ENCODE measurements around the gene HYAL3. TPM values are rescaled to one million over a fixed set of nuclear protein-coding genes. Genes with fewer than 3 reads are reported as not detected.
A peak's percentile ranks its signal among the peaks of the same experiment; 100 is the strongest.

The HYAL3 gene
- total RNA-seq (10 to 100 TPM in 1 of 5 experiments, 1 to 10 TPM in 4; 3.4 to 10.7 (median 4.2) TPM), polyA plus RNA-seq (1 to 10 TPM; 2.3 to 3.3 TPM), total RNA-seq (2.7 reads per million, percentile 14 among the genes with 10 or more reads in this experiment)

- intact Hi-C loops (cut with micrococcal nuclease): loop anchor here (1.0 to 10.0 kb wide), 26 partner anchors 8 to 1824 kb away; partner anchors contain the start of genes CYB561D2 (in 2 of the 2), HEMK1 (in 2 of the 2), NPRL2 (in 2 of the 2) and TUSC2 (in 2 of the 2)
- Mint-ChIP-seq H3K9me3 (no peaks in the 10 kb centered on the region), H3K4me1 (peaks cover 12 to 36% (median 22%) of the 10 kb centered on the region in 7 donors), H3K27ac (peak within 1 kb of the TSS; percentile 90 to 100 (median 99)), H3K4me3 (peak within 1 kb of the TSS; percentile 84 to 99 (median 97)), H3K36me3 (peaks cover 0 to 1% (median 0%) of the 10 kb centered on the region in 5 donors), H3K27me3 (no peaks in the 10 kb centered on the region)
- peaks cover 0 to 7% (median 0%) of the 10 kb centered on the region in 3 experiments for H3K36me3 ChIP-seq (ENCODE audit: control insufficient read depth in 2 of 3, insufficient read depth in 3 of 3, low read length in 3 of 3)
- ATAC-seq (peak; percentile 93), DNase-seq (peak; percentile 94 to 100 (median 99))
- peak within 1 kb of the TSS; percentile 97 for H3K4me3 ChIP-seq (ENCODE audit: low read length)
- peaks cover 19 to 20% of the 10 kb centered on the region in 2 donors for H3K4me1 ChIP-seq (ENCODE audit: control insufficient read depth in 2 of 2, insufficient read depth in 2 of 2, low read length in 2 of 2)
- peak within 1 kb of the TSS; percentile 86 for H3K27ac ChIP-seq (ENCODE audit: low read depth, low read length)
- CTCF ChIA-PET: interaction anchor here (0.7 to 1.7 kb wide), 9 partner anchors 21 to 215 kb away, joined by 3 to 6 read pairs (median 3); partner anchors contain the start of genes CYB561D2, HYAL2 and NPRL2
- H3K9me3 ChIP-seq (ENCODE audit: control insufficient read depth in 2 of 3, low read length in 3 of 3): no peaks in the 10 kb centered on the region
- no peaks in the 10 kb centered on the region for H3K27me3 ChIP-seq (ENCODE audit: control insufficient read depth in 2 of 2, insufficient read depth in 2 of 2, low read length in 2 of 2)
- POLR2A ChIA-PET: interaction anchor here (0.6 to 4.8 kb wide), 24 partner anchors 7 to 1275 kb away, joined by 3 to 41 read pairs (median 4); partner anchors contain the start of genes CYB561D2, GNAI2, IP6K1 and NPRL2
Measured at GRCh38 chr3:50298836-50299637, at the start of gene HYAL3, which contains the start of gene NAA80. Gene HYAL3, minus strand, starts transcription at chr3:50299405. Its CDS starts 3,803 bp downstream, at chr3:50295602. Gene NAA80, minus strand, starts transcription at chr3:50299405. Its CDS starts 1,942 bp downstream, at chr3:50297463.

- POLR2A ChIA-PET: interaction anchor here (0.7 to 34.0 kb wide), 3 partner anchors 9 to 48 kb away, joined by 5 to 656 read pairs (median 656); partner anchors contain the start of genes CYB561D2, HYAL2, HYAL3 and NAA80
- Mint-ChIP-seq H3K27me3 (no peaks in the 10 kb centered on the region), H3K27ac (peak overlapping the region; percentile 19 to 96 (median 55)), H3K36me3 (peaks cover 0 to 23% (median 3%) of the 10 kb centered on the region in 5 donors), H3K4me1 (peaks cover 18 to 71% (median 63%) of the 10 kb centered on the region in 7 donors), H3K9me3 (peaks cover 0 to under 1% (median 0%) of the 10 kb centered on the region in 11 donors), H3K4me3 (peak overlapping the region in 6 of 10 donors; percentile 23 to 99 (median 35))
- Histone ChIP-seq H3K27me3 (ENCODE audit: control insufficient read depth in 2 of 2, insufficient read depth in 2 of 2, low read length in 2 of 2) (no peaks in the 10 kb centered on the region), H3K4me1 (ENCODE audit: control insufficient read depth in 2 of 2, insufficient read depth in 2 of 2, low read length in 2 of 2) (peaks cover 34 to 38% of the 10 kb centered on the region in 2 donors), H3K27ac (ENCODE audit: low read depth, low read length) (peak overlapping the region; percentile 14), H3K4me3 (ENCODE audit: low read length) (no peak overlapping the region), H3K36me3 (ENCODE audit: control insufficient read depth in 2 of 3, insufficient read depth in 3 of 3, low read length in 3 of 3) (peaks cover 0 to 27% (median 0%) of the 10 kb centered on the region in 3 experiments), H3K9me3 (ENCODE audit: control insufficient read depth in 2 of 3, low read length in 3 of 3) (no peaks in the 10 kb centered on the region)
- intact Hi-C loops (cut with micrococcal nuclease): loop anchor here (1.0 to 2.0 kb wide), 3 partner anchors 89 to 204 kb away; no protein-coding TSS in a partner anchor
- CTCF ChIA-PET: interaction anchor here (0.6 to 4.5 kb wide), 8 partner anchors 8 to 204 kb away, joined by 3 to 21 read pairs (median 4); no protein-coding TSS in a partner anchor
- peak; percentile 50 to 72 (median 62) for DNase-seq
- ATAC-seq: peak; percentile 32
Measured at GRCh38 chr3:50347187-50347813, 48.1 kb upstream of the HYAL3 start.

GRCh38 chr3:50345586-50346234 is 46.5 kb upstream of the HYAL3 start, which contains the start of gene ZMYND10:
Gene ZMYND10, minus strand, starts transcription at chr3:50345732. Its CDS starts 153 bp downstream, at chr3:50345579.
- Mint-ChIP-seq H3K9me3 (peaks cover 0 to 2% (median 0%) of the 10 kb centered on the region in 11 donors), H3K4me3 (peak within 1 kb of the TSS; percentile 34 to 91 (median 74)), H3K36me3 (peaks cover 0 to 20% (median 3%) of the 10 kb centered on the region in 5 donors), H3K4me1 (peaks cover 18 to 69% (median 56%) of the 10 kb centered on the region in 7 donors), H3K27me3 (no peaks in the 10 kb centered on the region), H3K27ac (peak within 1 kb of the TSS in 8 of 9 donors; percentile 29 to 90 (median 52))
- intact Hi-C loops (cut with micrococcal nuclease): loop anchor here in 1 of 2 donors (1.0 to 2.0 kb wide), 2 partner anchors 8 to 205 kb away; no protein-coding TSS in a partner anchor
- Histone ChIP-seq H3K4me3 (ENCODE audit: low read length) (peak within 1 kb of the TSS; percentile 61), H3K9me3 (ENCODE audit: control insufficient read depth in 2 of 3, low read length in 3 of 3) (no peaks in the 10 kb centered on the region), H3K4me1 (ENCODE audit: control insufficient read depth in 2 of 2, insufficient read depth in 2 of 2, low read length in 2 of 2) (peaks cover 35 to 36% of the 10 kb centered on the region in 2 donors), H3K27ac (ENCODE audit: low read depth, low read length) (peak within 1 kb of the TSS; percentile 40), H3K27me3 (ENCODE audit: control insufficient read depth in 2 of 2, insufficient read depth in 2 of 2, low read length in 2 of 2) (no peaks in the 10 kb centered on the region), H3K36me3 (ENCODE audit: control insufficient read depth in 2 of 3, insufficient read depth in 3 of 3, low read length in 3 of 3) (peaks cover 0 to 24% (median 0%) of the 10 kb centered on the region in 3 experiments)
- POLR2A ChIA-PET: interaction anchor here (0.6 to 34.0 kb wide), 4 partner anchors 11 to 302 kb away, joined by 3 to 656 read pairs (median 330); partner anchors contain the start of genes CYB561D2, HEMK1, HYAL2 and NPRL2
- CTCF ChIA-PET: no interaction called here
- peak; percentile 57 to 87 (median 72) for DNase-seq
- peak; percentile 42 for ATAC-seq

- ATAC-seq: no peak
- Histone ChIP-seq H3K9me3 (ENCODE audit: control insufficient read depth in 2 of 3, low read length in 3 of 3) (no peaks in the 10 kb centered on the region), H3K36me3 (ENCODE audit: control insufficient read depth in 2 of 3, insufficient read depth in 3 of 3, low read length in 3 of 3) (peaks cover 0 to 23% (median 0%) of the 10 kb centered on the region in 3 experiments), H3K4me1 (ENCODE audit: control insufficient read depth in 2 of 2, insufficient read depth in 2 of 2, low read length in 2 of 2) (peaks cover 31 to 39% of the 10 kb centered on the region in 2 donors), H3K27me3 (ENCODE audit: control insufficient read depth in 2 of 2, insufficient read depth in 2 of 2, low read length in 2 of 2) (no peaks in the 10 kb centered on the region), H3K27ac (ENCODE audit: low read depth, low read length) (peak overlapping the region; percentile 35), H3K4me3 (ENCODE audit: low read length) (no peak overlapping the region)
- Mint-ChIP-seq H3K9me3 (peaks cover 0 to 2% (median 0%) of the 10 kb centered on the region in 11 donors), H3K4me1 (peaks cover 13 to 65% (median 52%) of the 10 kb centered on the region in 7 donors), H3K4me3 (peak overlapping the region in 4 of 10 donors; percentile 20 to 79 (median 58)), H3K27me3 (no peaks in the 10 kb centered on the region), H3K36me3 (peaks cover 0 to 15% (median 3%) of the 10 kb centered on the region in 5 donors), H3K27ac (peak overlapping the region in 1 of 9 donors; percentile 46)
- ChIA-PET POLR2A (interaction anchor here (0.6 to 34.0 kb wide), 4 partner anchors 10 to 964 kb away, joined by 3 to 656 read pairs (median 330); partner anchors contain the start of genes CYB561D2, HYAL2, NPRL2 and RASSF1), CTCF (no interaction called here)
- no peak for DNase-seq
- intact Hi-C loops (cut with micrococcal nuclease): loop anchor here in 1 of 2 donors (1.0 kb wide), 1 partner anchor 8 kb away; no protein-coding TSS in a partner anchor
Measured at GRCh38 chr3:50345008-50345407, 45.8 kb upstream of the HYAL3 start.

- peak overlapping the region in 5 of 9 donors; percentile 5 to 69 (median 38) for H3K27ac Mint-ChIP-seq
- Histone ChIP-seq H3K36me3 (ENCODE audit: control insufficient read depth in 2 of 3, insufficient read depth in 3 of 3, low read length in 3 of 3) (peaks cover 0 to 7% (median 0%) of the 10 kb centered on the region in 3 experiments), H3K4me3 (ENCODE audit: low read length) (no peak overlapping the region), H3K27me3 (ENCODE audit: control insufficient read depth in 2 of 2, insufficient read depth in 2 of 2, low read length in 2 of 2) (no peaks in the 10 kb centered on the region), H3K4me1 (ENCODE audit: control insufficient read depth in 2 of 2, insufficient read depth in 2 of 2, low read length in 2 of 2) (peaks cover 21 to 42% of the 10 kb centered on the region in 2 donors), H3K9me3 (ENCODE audit: control insufficient read depth in 2 of 3, low read length in 3 of 3) (no peaks in the 10 kb centered on the region), H3K27ac (ENCODE audit: low read depth, low read length) (no peak overlapping the region)
- DNase-seq: no peak
- no peaks in the 10 kb centered on the region for H3K27me3 Mint-ChIP-seq
- ChIA-PET CTCF (interaction anchor here (0.6 kb wide), 1 partner anchor 85 kb away, joined by 3 read pairs; no protein-coding TSS in a partner anchor), POLR2A (interaction anchor here (0.9 to 34.0 kb wide), 3 partner anchors 8 to 44 kb away, joined by 3 to 656 read pairs (median 656); partner anchors contain the start of genes CYB561D2, HYAL2, HYAL3 and NAA80)
- ATAC-seq: no peak
- peaks cover 18 to 66% (median 52%) of the 10 kb centered on the region in 7 donors for H3K4me1 Mint-ChIP-seq
- intact Hi-C loops (cut with micrococcal nuclease): loop anchor here in 1 of 2 donors (5.0 kb wide), 1 partner anchor 1329 kb away; the partner anchor contains the start of gene TEX264
- peaks cover 0 to 3% (median 0%) of the 10 kb centered on the region in 11 donors for H3K9me3 Mint-ChIP-seq
- peaks cover 0 to 22% (median 0%) of the 10 kb centered on the region in 5 donors for H3K36me3 Mint-ChIP-seq
- H3K4me3 Mint-ChIP-seq: peak overlapping the region in 1 of 10 donors; percentile 47
Measured at GRCh38 chr3:50342813-50343633, 43.8 kb upstream of the HYAL3 start.
